Inferior parietal cortex (tissue), 1 donor: ENCODE data around the gene GIMAP1.

Source experiments
- DNase-seq: peaks from one replicate; pipeline ENCODE4 v3.0.0-alpha.2; 2016; ENCODE audit errors: extremely low spot score

The GIMAP1 gene

DNA sequence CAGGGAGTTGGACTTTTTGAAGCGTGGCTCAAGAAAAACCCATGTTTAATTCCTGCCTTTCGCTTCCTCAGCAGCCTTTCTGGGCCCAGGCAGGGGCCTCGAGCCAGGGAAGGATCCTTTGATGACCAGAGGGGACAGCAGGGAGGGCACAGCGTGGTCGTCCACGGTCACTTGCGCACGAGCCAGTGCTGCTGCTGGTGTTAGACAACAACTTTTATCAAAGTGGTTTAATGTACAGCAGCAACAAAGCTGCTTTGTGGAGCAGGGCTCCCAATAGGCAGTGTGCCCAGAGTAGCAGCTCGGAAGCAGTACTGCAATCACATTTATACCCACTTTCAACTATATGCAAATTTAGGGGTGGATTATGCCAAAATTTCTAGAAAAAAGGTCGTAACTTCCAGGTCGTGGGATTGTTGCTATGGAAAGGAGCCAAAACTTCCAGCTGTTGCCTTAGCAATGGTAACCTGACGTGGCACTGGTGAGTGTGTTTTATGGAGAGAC lies 6.1 kb downstream of the GIMAP1 start:
- no peak for DNase-seq

GRCh38 chr7:150723467-150723866 lies 7.1 kb downstream of the GIMAP1 start:
- DNase-seq: no peak

- DNase-seq: no peak
Observed at GRCh38 chr7:150727381-150727780, 11.0 kb downstream of the GIMAP1 start.

GRCh38 chr7:150728011-150728410 lies 11.6 kb downstream of the GIMAP1 start:
- no peak for DNase-seq

DNA sequence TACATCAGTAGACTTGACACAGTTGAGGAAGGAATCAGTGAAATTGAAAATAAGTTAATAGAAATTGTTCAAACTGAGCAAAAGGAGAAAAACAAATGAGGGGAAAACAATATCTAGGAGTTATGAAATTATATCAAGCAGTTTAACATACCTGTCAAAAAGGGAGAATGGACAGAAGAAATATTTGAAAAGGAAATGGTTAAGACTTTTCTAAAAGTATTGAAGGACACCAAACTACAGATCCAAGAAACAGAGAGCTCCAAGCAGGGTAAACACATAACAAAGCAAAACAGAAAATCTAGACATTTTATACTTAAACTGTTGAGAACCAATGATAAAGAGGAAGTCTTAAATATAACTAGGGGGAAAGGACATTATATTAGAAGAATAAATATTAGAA lies 12.2 kb downstream of the GIMAP1 start:
- no peak for DNase-seq

GRCh38 chr7:150731916-150732315 lies 15.5 kb downstream of the GIMAP1 start:
- no peak for DNase-seq

DNA sequence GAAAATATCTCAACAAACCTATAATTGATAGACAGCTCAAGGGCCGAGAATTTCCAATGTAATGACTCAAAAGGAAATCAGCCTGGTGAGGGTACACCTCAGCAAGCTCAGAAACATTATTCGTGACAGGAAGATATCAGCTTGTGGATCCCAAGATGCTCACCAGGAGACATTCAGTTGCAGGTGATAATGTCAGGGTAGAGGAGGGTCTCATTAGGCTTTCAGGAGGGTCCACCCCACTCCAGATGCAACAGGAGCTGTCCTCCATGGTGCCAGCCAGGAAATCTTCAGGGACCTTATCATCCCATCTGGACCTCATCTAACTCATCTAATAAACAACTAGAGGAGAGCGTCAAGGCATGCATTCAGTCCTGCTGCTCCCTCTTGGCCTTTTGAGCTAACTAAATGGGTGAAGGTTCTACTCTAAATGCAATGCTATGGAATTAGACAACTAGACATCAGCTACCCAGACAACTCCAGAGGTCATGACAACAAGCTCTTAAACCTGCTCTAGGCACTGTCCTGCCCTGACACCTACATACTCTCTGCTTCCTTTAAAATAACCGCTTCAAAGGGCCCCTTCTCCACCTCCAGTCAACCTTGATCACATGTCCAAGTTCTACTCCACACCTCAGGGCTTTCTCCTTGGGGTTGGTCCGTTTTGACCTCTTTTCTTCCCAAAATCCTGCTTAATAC lies 16.5 kb downstream of the GIMAP1 start:
- DNase-seq: no peak

GRCh38 chr7:150733482-150734095 lies 17.2 kb downstream of the GIMAP1 start:
- DNase-seq: no peak

- DNase-seq: no peak
Observed at GRCh38 chr7:150734254-150734653, 17.8 kb downstream of the GIMAP1 start.

DNA sequence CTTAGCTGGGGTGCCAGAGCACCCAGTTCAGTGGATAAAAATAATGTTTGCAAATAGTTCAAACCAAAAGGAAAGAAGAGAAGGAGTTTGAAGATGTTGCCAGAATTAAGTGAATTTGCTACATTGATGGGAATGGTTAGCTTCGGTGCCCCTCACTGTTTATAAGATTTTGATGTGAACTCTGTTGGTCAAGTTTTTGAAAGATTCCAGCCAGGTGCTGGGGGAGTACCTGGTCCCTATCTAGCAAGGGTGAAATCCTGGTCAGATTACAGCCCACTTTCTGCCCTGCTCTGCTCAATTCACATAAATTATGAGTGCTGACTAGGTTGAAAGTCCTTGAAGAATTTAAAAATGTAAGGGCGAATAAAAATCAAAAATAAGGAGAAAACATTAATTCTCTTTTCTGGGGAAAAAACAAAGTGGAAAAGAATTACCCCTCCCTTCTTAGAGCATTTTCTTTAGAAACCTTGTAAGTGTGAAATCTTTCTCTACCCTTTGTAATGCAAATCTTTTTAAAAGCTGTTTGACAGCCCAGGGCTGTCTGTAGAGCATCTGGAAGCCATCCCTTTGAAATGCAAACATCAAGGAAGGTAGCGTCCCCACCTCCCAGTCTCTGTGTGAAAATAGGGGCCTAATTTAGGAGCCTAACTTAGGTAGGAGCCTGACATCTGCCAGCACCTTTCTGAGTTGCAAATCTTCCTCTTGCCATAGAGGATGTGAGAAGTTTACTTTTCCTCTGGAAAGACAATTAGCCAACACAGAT lies 19.4 kb downstream of the GIMAP1 start:
- DNase-seq: no peak

DNA sequence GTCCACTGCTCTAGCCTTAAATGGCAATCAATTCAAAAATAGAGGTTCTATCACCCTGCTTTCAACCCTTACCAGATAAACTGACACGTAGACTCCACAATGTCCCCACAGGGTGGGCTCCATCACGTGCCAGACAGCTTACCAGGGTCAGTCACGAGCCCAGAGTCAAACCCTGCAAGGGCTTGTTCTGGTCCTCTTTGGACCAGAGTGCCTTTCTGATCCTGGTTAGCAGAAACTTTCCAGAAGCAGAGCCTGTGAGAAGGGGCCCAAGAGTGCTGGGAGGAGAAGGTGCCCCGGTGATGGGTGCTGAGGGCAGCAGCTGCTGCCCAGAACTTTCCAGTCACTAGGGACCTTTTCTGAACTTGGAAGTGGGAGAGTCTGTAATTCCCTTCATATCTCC lies 20.5 kb downstream of the GIMAP1 start:
- no peak for DNase-seq

DNA sequence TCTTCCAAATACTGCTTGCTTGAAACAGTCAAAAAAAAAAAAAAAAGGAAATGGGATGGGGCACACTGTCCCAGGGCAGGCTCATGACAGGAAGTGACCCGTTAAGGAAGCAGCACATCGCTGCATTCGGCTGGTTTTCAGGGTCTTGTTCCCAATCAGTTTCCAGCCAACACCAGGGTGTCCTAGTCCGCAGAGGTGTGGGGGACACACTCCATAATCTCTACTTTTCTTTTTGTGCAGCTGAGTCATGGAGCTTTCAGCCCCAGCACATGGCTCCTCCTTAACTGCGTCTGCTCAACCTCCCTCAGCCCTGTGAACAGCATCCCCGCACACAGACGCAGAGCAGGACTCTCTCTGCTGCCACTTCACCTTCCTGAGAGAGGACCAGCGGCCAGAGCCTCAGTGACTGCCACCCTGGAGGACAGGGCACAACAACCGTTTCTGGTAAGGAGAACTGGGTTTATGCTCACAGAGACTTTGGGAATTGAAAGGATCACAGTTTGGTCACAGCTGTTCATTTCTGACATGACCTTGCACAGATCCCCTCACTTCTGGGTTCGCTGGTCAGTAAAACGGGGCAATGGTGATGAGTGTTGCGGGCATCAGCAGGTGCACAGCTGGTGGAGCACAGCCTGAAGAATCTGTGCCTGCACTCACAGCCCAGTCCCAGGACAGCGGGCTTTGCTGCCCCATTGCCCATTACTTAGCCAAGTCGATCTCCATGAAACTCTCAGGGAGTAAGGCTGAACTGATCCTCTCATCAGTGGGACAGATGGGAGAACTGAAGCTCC lies 21.0 kb downstream of the GIMAP1 start, which contains the start of gene GIMAP5:
Gene GIMAP5, plus strand, starts transcription at position 154 of the 791 bp plus-strand sequence. CDS start 3,467 bp downstream, outside the sequence.
- no peak for DNase-seq

DNA sequence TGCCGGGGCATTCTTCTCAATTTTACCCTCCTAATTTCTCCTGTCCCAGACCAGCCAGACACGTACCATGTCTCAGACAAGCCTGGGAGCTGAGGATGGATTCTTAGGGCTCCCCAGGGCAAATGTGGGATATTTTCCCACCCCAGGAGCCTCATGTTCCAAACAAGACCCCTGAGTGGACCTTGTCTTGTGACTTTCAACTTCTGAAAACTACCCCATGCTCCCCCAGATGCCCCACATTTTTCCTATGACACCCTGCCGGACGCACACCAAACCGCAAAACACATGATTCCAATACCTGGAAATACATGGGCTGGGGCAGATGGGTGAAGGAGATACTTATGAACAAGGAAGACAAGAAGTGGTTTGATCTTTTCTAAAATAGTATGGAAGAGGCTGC lies 21.7 kb downstream of the GIMAP1 start:
- DNase-seq: no peak

DNA sequence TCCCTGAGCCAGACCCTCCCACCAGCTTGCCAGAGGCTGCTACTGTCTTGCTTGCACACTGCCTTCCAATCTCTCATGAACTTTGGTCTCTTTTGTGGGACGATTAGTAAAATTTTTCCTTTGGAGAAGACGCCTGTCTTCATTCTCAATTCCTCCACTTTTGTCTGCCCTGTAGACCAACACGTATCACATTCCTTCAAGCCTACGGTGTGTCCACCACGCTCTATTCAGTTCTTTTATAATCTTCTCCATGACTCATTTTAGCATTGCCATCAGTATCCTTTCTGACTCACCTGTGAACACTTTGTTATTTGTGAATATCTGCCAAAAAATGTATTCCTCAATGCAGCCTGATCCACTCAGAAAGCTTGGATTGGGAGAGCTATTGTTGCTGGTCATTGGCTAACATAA lies 22.2 kb downstream of the GIMAP1 start:
- DNase-seq: no peak

DNA sequence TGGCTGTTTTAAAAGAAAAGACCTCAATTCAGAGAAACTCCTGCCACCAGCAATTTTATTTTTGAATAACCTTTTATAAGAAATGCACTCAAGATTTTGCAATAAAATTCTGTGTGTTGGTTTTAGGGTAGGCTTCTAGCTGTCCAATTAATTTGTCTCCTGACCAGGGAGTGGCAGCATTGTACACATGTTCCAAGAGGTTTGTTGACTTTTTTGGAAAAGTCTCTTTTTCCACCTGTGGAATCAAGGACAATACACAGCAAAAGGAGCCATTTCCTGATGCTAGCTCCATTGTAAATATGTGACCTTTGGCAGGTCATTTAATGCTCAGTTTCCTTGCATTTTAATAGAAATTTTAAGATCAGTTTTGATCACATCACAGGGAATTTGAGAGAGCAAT lies 22.6 kb downstream of the GIMAP1 start:
- no peak for DNase-seq

DNA sequence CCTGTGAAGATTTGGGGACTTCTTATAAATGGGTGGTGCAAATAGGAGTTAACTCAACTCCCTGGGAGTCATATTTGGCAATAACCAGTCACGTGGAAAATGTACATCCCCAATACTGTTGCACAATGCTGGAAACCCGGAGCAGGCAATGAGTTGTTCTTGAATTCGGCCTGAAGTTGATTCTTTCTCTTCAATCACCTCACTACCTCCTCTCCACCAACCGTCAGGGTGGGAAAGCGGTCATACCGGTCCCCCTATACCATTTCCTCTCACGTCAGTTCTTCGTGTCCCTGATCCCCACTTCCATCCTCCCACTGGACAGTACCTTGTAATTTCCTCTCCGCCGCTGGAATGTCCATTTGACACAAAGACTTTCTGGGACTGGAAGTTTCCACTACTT lies 23.6 kb downstream of the GIMAP1 start:
- no peak for DNase-seq

- no peak for DNase-seq
Observed at GRCh38 chr7:150742286-150742968, 26.0 kb downstream of the GIMAP1 start.

GRCh38 chr7:150744041-150744656 lies 27.7 kb downstream of the GIMAP1 start:
- no peak for DNase-seq

DNA sequence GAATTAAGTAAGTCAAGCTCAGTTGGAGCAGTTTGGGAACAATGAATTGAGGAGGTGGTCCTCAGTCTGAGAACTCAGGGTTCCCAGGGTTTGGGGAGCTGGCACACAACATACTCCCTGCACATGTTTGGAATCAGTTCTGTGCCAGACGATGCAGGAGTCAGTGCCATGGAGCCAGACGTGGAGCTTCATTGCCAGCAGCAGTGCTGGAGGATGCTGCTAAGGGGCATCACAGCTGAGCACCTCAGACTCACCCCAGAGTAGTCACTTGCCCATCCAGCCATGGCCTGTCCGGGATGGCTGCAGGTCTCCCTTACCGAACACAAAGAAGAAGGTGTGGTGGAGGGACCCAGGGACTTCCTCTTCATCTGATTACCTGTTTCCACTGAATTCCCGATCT lies 28.7 kb downstream of the GIMAP1 start:
- no peak for DNase-seq

DNA sequence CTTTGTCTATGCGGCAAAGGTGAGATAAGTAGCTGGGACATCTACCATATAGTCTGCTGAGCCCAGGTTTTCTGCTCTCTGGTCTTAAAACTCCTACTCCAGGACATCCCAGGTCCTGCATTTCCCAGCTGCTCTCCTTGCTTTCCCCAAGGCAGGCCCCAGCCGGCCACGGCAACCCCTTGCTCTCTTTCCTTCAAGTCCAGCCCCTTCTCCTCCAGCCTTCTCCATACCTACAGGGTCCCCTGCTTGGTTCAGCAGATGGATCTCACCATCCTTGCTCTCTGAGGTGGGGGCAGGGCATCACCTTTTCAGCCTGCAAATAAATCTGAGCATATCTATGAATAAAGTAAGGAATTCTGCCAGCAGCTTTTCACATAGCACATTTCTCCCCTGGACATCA lies 29.5 kb downstream of the GIMAP1 start:
- DNase-seq: no peak

GRCh38 chr7:150746921-150747320 lies 30.5 kb downstream of the GIMAP1 start:
- DNase-seq: no peak
